ENCODE measurements around the gene PAM. TPM values are rescaled to one million over a fixed set of nuclear protein-coding genes. Genes with fewer than 3 reads are reported as not detected.

The PAM gene
- total RNA-seq, 2 experiments from 2014 or later = 31.2 to 37.6 TPM

DNA sequence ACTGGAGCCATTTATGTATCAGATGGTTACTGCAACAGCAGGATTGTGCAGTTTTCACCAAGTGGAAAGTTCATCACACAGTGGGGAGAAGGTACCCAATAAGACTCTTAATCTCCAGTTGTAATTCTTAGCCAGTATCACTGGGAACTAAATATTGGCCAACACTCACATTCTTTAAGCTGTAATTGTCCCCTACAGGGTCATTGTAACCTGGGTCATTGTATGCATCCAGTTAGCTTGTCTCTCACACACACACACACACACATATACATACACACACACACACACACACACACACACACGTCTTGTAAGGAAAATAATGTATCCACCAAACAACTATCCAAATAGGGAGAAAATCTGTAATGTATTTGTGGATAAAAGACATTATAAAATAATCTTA lies 251.8 kb downstream of the PAM start:
- Mint-ChIP-seq H3K4me3 (no peak overlapping the region), H3K27ac (no peak overlapping the region), H3K27me3 (ENCODE audit: low read depth) (no peaks in the 10 kb centered on the region), H3K36me3 (ENCODE audit: low read depth) (peaks cover 21% of the 10 kb centered on the region), H3K4me1 (ENCODE audit: low read depth) (no peaks in the 10 kb centered on the region), H3K9me3 (no peaks in the 10 kb centered on the region)
- intact Hi-C loops (cut with micrococcal nuclease) = no loop called here
- no peak for DNase-seq
- CTCF ChIA-PET = no interaction called here

DNA sequence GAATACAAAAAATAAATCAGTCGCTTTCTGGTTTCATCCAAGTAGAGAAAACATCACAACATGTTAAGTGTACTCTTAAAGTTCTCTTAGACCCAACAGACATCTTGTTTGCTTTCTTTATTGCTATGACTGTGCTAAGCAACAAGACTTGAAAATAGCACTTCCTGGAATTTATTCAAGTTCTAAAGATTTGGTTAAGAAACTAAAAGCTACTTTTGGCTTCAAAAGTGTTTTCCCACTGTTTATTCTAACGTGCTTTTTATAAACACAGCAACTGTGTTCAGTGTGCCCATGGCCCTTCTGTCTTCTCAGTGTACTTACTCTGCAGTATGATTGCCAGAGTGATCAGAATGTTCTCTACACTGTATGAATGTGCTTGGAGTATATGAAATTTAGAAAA lies 255.1 kb downstream of the PAM start:
- intact Hi-C loops (cut with micrococcal nuclease) = no loop called here
- peaks cover 34% of the 10 kb centered on the region for H3K36me3 Mint-ChIP-seq (ENCODE audit: low read depth)
- no peak for DNase-seq
- H3K4me3 Mint-ChIP-seq = no peak overlapping the region
- no peak overlapping the region for H3K27ac Mint-ChIP-seq
- CTCF ChIA-PET = interaction anchor here (1.0 kb wide), 1 partner anchor 10 kb away, joined by 3 read pairs; no protein-coding TSS in a partner anchor
- H3K27me3 Mint-ChIP-seq (ENCODE audit: low read depth) = no peaks in the 10 kb centered on the region
- H3K4me1 Mint-ChIP-seq (ENCODE audit: low read depth) = no peaks in the 10 kb centered on the region
- H3K9me3 Mint-ChIP-seq = no peaks in the 10 kb centered on the region

DNA sequence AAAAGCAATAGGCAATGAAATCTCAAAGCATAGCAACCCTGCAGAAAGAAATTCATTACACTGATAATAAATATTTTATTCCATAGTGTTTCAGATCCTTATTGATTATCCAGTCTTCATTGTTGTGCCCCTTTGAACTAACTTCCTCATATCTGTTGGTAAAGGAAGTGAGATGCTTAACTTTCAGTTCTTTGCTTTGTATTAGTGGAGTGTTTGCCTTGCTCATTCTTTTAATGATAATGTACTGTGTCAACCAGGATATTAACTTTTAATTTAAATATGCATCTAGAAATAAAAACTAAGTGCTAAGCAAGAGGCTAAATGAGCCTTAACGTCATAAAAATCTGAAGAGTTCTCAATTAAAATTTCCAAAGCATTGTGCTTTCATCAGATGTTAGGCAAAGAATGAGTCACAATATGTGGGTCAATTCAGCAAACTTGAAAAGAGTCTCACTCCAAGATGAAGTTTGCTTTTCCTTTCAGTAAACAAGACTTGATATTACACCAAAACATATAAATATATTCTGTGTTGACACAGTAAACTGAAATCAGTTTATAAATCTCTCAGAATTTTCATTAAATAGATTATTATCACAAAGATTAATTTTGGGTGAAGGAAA lies 258.9 kb downstream of the PAM start:
- Mint-ChIP-seq H3K4me1 (ENCODE audit: low read depth) (no peaks in the 10 kb centered on the region), H3K27ac (no peak overlapping the region), H3K27me3 (ENCODE audit: low read depth) (no peaks in the 10 kb centered on the region), H3K9me3 (no peaks in the 10 kb centered on the region), H3K4me3 (no peak overlapping the region), H3K36me3 (ENCODE audit: low read depth) (peaks cover 23% of the 10 kb centered on the region)
- CTCF ChIA-PET = no interaction called here
- intact Hi-C loops (cut with micrococcal nuclease) = no loop called here
- DNase-seq = no peak

DNA sequence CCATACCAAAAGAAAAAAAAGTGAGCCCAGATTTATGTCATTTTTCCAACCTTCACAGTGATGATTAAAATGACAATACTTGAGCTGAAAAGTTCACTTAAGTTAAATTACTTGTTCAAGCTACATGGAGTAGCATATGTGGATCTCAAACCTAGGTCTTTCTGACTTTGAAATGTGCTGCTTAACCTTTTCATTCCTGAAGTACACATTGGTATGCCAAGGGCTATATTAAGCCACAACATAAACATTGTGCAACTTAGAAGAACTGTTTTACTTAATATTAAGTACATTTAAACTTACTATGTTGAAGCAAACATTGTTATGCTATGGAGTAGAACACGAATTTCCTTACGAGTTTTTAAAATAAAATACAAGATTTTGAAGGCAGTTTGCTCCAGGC lies 259.9 kb downstream of the PAM start:
- peaks cover 19% of the 10 kb centered on the region for H3K36me3 Mint-ChIP-seq (ENCODE audit: low read depth)
- CTCF ChIA-PET = no interaction called here
- H3K4me3 Mint-ChIP-seq = no peak overlapping the region
- no peak overlapping the region for H3K27ac Mint-ChIP-seq
- no peaks in the 10 kb centered on the region for H3K27me3 Mint-ChIP-seq (ENCODE audit: low read depth)
- H3K4me1 Mint-ChIP-seq (ENCODE audit: low read depth) = no peaks in the 10 kb centered on the region
- intact Hi-C loops (cut with micrococcal nuclease) = no loop called here
- DNase-seq = no peak
- H3K9me3 Mint-ChIP-seq = no peaks in the 10 kb centered on the region

DNA sequence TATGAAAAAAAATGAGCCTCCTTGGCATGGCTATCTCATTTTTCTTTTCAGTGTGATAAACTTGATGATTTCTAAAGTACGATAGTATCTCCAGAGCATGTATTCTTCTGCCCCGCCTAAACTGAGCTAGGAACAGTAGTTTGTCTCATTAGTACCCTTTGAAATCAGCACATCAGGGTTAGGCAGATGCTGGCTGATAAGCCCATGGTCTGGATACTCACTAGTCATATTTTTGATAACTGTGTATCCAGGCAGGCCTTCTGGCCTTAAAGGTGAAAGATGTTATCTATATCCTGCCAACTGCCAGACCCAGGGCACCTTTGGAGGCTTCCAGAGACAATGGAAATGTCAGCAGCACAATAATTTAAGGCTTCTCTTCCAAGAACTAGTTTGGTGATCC lies 261.1 kb downstream of the PAM start:
- Mint-ChIP-seq H3K9me3 (no peaks in the 10 kb centered on the region), H3K36me3 (ENCODE audit: low read depth) (peaks cover 19% of the 10 kb centered on the region), H3K4me1 (ENCODE audit: low read depth) (no peaks in the 10 kb centered on the region), H3K27me3 (ENCODE audit: low read depth) (no peaks in the 10 kb centered on the region), H3K4me3 (no peak overlapping the region), H3K27ac (no peak overlapping the region)
- intact Hi-C loops (cut with micrococcal nuclease) = no loop called here
- DNase-seq = no peak
- CTCF ChIA-PET = no interaction called here

DNA sequence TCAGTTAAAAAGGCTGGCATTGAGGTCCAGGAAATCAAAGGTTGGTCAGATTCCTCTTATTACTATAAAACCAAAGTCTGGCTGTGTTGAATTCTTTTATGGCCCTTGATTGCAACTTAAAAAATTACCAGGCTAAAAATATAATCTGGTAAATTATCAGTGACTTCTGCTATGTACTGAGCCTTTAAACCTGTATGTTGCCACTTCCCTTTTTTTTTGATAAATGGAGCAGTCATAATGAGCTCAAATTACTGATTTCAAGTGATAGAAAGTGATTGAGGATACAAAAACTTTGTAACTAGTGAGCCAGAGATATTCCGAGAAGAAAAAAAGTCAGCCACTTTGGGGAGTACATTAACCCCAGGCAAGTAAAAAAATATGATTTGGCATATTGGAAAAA lies 264.7 kb downstream of the PAM start:
- no peak overlapping the region for H3K27ac Mint-ChIP-seq
- peaks cover 10% of the 10 kb centered on the region for H3K36me3 Mint-ChIP-seq (ENCODE audit: low read depth)
- DNase-seq = no peak
- CTCF ChIA-PET = interaction anchor here (0.9 to 1.0 kb wide), 2 partner anchors 10 to 71 kb away, joined by 3 read pairs; no protein-coding TSS in a partner anchor
- no peak overlapping the region for H3K4me3 Mint-ChIP-seq
- H3K4me1 Mint-ChIP-seq (ENCODE audit: low read depth) = no peaks in the 10 kb centered on the region
- intact Hi-C loops (cut with micrococcal nuclease) = no loop called here
- H3K9me3 Mint-ChIP-seq = no peaks in the 10 kb centered on the region
- no peaks in the 10 kb centered on the region for H3K27me3 Mint-ChIP-seq (ENCODE audit: low read depth)

DNA sequence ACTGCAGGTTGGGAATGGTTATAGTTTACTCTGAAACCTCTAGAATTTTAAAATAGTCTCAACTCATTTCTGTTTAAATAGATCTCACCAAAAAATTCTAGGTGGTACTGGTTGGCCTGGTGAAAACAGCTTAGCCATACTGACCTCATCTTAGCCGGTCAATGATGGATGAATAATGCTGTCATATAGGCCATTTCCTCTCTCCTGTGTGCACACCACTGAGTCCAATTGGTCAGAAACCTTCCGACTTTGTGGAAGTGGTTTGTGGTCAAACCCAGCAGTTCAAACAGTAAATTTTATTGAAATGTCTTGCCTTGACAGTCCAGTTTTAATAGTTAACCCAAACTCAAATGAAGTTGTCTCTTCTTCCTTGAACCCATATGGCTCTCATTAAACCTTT lies 266.2 kb downstream of the PAM start:
- intact Hi-C loops (cut with micrococcal nuclease) = no loop called here
- no peak for DNase-seq
- no peaks in the 10 kb centered on the region for H3K27me3 Mint-ChIP-seq (ENCODE audit: low read depth)
- no peak overlapping the region for H3K4me3 Mint-ChIP-seq
- CTCF ChIA-PET = interaction anchor here (1.2 kb wide), 1 partner anchor 117 kb away, joined by 3 read pairs; no protein-coding TSS in a partner anchor
- H3K4me1 Mint-ChIP-seq (ENCODE audit: low read depth) = no peaks in the 10 kb centered on the region
- H3K27ac Mint-ChIP-seq = no peak overlapping the region
- peaks cover 9% of the 10 kb centered on the region for H3K36me3 Mint-ChIP-seq (ENCODE audit: low read depth)
- H3K9me3 Mint-ChIP-seq = no peaks in the 10 kb centered on the region

DNA sequence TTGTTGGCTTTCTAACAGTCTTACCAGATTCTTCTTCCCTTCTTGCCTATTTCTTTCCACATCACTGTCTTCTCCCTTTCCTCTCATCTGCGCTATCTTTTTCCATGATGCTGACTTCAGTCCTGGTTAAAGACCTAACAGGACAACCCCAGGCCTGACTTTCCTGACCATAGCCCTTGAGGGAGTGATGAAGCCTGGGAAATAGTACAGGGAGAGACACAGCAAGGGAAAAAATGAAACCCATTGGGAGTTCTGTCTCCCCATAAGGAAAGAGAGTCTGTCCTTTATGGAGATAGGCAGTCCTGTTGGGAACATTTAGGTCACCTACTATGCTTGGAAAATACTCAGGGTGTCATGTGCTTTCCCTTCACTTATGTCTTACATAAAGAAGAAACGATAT lies 272.2 kb downstream of the PAM start:
- Mint-ChIP-seq H3K36me3 (ENCODE audit: low read depth) (peaks cover 4% of the 10 kb centered on the region), H3K4me1 (ENCODE audit: low read depth) (no peaks in the 10 kb centered on the region), H3K4me3 (no peak overlapping the region), H3K27me3 (ENCODE audit: low read depth) (no peaks in the 10 kb centered on the region), H3K27ac (no peak overlapping the region), H3K9me3 (no peaks in the 10 kb centered on the region)
- CTCF ChIA-PET = no interaction called here
- DNase-seq = no peak
- intact Hi-C loops (cut with micrococcal nuclease) = no loop called here

DNA sequence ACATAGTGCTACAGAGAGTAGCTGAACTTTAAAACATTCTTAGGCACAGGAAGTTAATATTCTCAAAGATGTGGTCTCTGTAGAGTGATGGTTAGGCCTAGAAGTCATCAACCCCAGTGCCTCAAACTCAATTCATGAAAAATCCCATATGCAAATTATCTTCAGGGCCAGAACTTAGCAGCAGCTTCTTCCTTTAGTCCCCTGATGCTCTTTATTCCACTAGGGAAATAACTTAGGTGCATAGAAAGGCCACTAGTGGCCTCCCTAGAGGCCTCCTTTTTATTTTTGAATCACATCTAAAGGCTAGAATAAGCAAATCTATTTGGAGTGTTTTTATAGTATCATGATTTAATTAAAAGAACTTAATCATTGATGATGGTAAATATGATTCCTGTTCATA lies 276.5 kb downstream of the PAM start:
- Mint-ChIP-seq H3K27ac (no peak overlapping the region), H3K36me3 (ENCODE audit: low read depth) (peaks cover 2% of the 10 kb centered on the region)
- intact Hi-C loops (cut with micrococcal nuclease) = no loop called here

DNA sequence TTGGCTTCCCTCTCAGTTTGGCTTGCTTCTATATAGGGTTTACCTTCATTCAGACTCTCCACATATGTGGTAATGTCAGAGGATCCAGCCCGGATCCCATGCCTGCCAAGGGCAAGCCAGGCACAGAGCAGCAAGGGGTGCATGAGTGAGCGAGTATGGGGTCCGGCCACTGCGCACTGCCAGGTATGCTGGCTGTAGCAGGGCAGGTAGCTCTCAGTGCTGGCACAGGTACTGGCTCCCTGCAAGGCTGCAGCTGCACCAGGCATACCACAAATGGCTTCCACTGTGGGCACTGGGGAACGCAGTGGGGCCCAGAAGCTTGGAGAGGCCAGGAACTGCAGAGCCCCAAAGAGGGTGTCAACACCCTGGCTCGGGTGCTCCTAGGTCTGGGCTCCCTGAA lies 278.6 kb downstream of the PAM start:
- no peaks in the 10 kb centered on the region for H3K27me3 Mint-ChIP-seq (ENCODE audit: low read depth)
- CTCF ChIA-PET = no interaction called here

More for the DNA sequence above, 276.5 kb downstream of the PAM start:
- DNase-seq = no peak
- Mint-ChIP-seq H3K4me1 (ENCODE audit: low read depth) (no peaks in the 10 kb centered on the region), H3K4me3 (no peak overlapping the region), H3K9me3 (no peaks in the 10 kb centered on the region), H3K27me3 (ENCODE audit: low read depth) (no peaks in the 10 kb centered on the region)
- CTCF ChIA-PET = interaction anchor here (0.9 to 1.3 kb wide), 3 partner anchors 8 to 350 kb away, joined by 3 to 5 read pairs (median 5); no protein-coding TSS in a partner anchor

DNA sequence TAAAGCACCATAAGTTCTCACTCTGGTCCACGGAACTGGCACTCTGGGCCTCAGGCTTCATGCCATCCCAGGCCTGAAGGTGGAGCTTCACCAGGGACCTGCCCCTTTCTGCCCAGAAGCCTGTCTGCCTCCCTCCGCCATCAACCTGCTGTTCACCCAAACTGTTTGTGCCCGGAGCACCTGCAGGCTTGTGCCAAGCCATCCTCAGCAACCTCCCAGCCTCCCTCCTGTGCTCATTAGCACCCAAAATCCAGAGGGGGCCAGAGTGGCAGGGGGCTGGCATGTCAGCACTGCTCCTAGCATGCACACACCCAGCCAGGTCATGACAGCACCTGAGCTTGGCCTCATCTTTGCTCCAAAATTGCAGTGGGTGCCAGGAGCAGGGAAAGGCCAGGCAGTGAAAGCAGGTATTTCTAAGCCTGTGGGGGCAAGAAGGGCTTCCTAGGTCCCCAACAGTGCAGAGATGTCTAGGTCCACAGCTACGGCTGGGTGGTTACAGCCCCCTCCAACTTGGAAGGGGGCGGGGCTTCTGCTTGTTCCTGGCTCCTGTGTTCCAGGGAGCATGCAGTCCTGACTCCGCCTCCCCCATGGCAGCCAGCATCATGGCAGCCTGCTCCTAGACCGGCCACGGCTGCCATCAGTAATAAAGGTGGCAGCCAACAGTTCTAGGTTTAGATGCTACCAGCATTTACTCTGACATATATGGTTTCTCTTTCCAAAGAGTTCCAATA lies 279.7 kb downstream of the PAM start:
- CTCF ChIA-PET = no interaction called here
- H3K4me3 Mint-ChIP-seq = no peak overlapping the region
- no peak for DNase-seq
- intact Hi-C loops (cut with micrococcal nuclease) = no loop called here
- no peaks in the 10 kb centered on the region for H3K36me3 Mint-ChIP-seq (ENCODE audit: low read depth)
- no peaks in the 10 kb centered on the region for H3K27me3 Mint-ChIP-seq (ENCODE audit: low read depth)
- no peaks in the 10 kb centered on the region for H3K9me3 Mint-ChIP-seq
- H3K27ac Mint-ChIP-seq = no peak overlapping the region
- H3K4me1 Mint-ChIP-seq (ENCODE audit: low read depth) = no peaks in the 10 kb centered on the region

More for the DNA sequence above, 278.6 kb downstream of the PAM start:
- H3K4me1 Mint-ChIP-seq (ENCODE audit: low read depth) = no peaks in the 10 kb centered on the region
- no peaks in the 10 kb centered on the region for H3K9me3 Mint-ChIP-seq
- no peak overlapping the region for H3K27ac Mint-ChIP-seq
- no peaks in the 10 kb centered on the region for H3K36me3 Mint-ChIP-seq (ENCODE audit: low read depth)
- DNase-seq = no peak
- intact Hi-C loops (cut with micrococcal nuclease) = no loop called here
- H3K4me3 Mint-ChIP-seq = no peak overlapping the region

DNA sequence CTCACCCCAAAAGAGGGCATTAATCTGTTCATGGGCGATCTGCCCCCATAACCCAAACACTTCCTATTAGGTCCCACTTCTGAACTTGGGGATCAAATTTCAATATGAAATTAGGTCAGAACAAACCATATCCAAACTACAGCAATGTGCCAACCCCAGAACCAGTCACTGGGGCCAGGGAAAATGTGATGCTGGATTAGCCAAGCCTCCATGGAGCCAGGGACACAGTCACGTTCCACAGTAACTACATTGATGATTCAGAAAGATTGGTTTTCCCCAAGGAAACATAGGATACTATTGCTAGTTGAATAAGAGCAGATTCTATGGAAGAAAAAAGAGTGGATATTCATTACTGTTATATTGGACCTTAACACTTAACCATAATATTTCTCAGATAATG lies 280.6 kb downstream of the PAM start:
- no peaks in the 10 kb centered on the region for H3K9me3 Mint-ChIP-seq
- no peaks in the 10 kb centered on the region for H3K4me1 Mint-ChIP-seq (ENCODE audit: low read depth)
- intact Hi-C loops (cut with micrococcal nuclease) = no loop called here
- no peak overlapping the region for H3K4me3 Mint-ChIP-seq
- no peak overlapping the region for H3K27ac Mint-ChIP-seq
- H3K27me3 Mint-ChIP-seq (ENCODE audit: low read depth) = no peaks in the 10 kb centered on the region
- no peaks in the 10 kb centered on the region for H3K36me3 Mint-ChIP-seq (ENCODE audit: low read depth)
- no peak for DNase-seq
- CTCF ChIA-PET = interaction anchor here (1.2 to 1.4 kb wide), 2 partner anchors 104 to 354 kb away, joined by 4 to 6 read pairs; no protein-coding TSS in a partner anchor

DNA sequence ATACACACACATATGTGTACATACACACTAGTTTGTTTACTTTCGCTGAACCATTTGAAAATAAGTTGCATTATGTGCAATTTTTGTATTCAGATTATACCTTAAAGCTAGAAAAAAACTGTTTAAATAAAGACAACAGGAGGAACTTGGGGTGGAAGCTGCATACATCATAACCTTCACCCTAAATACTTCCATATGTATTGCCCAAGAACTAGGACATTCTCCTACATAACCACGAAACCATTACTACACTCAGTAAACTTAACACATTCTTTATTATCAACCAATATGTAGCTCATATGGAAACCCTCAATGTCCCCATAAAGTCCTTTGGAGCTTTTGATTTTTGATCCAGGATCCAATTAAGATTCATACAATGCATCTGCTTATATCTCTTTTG lies 281.5 kb downstream of the PAM start:
- Mint-ChIP-seq H3K36me3 (ENCODE audit: low read depth) (no peaks in the 10 kb centered on the region), H3K4me3 (no peak overlapping the region), H3K4me1 (ENCODE audit: low read depth) (no peaks in the 10 kb centered on the region), H3K9me3 (no peaks in the 10 kb centered on the region), H3K27ac (no peak overlapping the region), H3K27me3 (ENCODE audit: low read depth) (no peaks in the 10 kb centered on the region)
- CTCF ChIA-PET = interaction anchor here (1.2 to 1.4 kb wide), 2 partner anchors 103 to 355 kb away, joined by 4 to 6 read pairs; no protein-coding TSS in a partner anchor
- no peak for DNase-seq
- intact Hi-C loops (cut with micrococcal nuclease) = no loop called here
